ES-I3 (cell line): ENCODE measurements around the gene CRACR2A.

Source experiments
- H3K36me3 ChIP-seq: 2 replicates; pipeline ENCODE4 v1.6.1; 2013; ENCODE audit warnings: mild to moderate bottlenecking, low read length, control low read depth, moderate library complexity; ENCODE audit not compliant: insufficient read depth
- H3K4me1 ChIP-seq: 2 replicates; pipeline ENCODE4 v1.6.1; 2013; ENCODE audit warnings: mild to moderate bottlenecking, control low read depth, low read length; ENCODE audit not compliant: insufficient read depth
- H3K9ac ChIP-seq: 2 replicates; pipeline ENCODE4 v1.6.1; 2013; ENCODE audit warnings: low read depth, mild to moderate bottlenecking, low read length, moderate library complexity
- H3K9me3 ChIP-seq: 2 replicates; pipeline ENCODE4 v1.6.1; 2013; ENCODE audit warnings: mild to moderate bottlenecking, low read length, moderate library complexity; ENCODE audit not compliant: control insufficient read depth, insufficient read depth

CRACR2A gene, protein sequence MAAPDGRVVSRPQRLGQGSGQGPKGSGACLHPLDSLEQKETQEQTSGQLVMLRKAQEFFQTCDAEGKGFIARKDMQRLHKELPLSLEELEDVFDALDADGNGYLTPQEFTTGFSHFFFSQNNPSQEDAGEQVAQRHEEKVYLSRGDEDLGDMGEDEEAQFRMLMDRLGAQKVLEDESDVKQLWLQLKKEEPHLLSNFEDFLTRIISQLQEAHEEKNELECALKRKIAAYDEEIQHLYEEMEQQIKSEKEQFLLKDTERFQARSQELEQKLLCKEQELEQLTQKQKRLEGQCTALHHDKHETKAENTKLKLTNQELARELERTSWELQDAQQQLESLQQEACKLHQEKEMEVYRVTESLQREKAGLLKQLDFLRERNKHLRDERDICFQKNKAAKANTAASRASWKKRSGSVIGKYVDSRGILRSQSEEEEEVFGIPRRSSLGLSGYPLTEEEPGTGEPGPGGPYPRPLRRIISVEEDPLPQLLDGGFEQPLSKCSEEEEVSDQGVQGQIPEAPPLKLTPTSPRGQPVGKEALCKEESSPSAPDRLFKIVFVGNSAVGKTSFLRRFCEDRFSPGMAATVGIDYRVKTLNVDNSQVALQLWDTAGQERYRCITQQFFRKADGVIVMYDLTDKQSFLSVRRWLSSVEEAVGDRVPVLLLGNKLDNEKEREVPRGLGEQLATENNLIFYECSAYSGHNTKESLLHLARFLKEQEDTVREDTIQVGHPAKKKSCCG

DNA sequence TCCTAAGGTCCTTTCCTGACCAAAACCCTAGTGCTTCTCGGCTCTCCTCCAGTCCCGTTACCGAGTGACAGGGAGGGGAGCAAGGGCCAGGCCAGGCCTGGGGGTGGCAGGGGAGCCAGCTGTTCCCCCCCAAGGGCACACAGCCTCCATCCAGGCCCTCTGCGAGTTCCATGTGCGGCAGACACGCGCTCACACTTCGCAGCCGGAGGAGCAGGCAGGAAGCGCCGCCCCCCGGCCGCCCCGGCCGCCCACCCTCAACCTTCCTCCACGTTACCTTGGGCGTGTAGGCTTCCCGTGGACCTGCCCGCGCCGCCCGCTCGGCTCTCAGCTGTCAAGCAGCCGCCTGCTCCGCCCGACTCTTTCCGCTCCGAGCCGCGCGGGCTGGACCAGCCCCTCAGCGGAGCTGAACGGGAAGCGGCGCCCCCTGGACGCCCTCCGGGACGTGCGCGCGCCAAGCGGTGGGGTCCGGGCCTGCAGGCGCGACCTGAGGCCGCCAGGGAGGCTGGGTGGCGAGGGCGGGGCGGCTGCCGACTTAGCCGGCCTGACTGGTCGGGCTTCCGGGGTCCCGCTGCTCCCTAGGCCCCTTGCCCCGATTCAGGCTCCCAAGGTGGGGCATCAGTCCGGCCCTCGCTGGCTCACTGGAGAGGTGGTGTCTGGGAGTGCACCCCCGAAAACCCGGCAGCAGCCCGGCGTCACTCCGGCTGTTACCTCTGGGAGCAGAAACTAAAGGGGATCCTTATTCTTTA lies at the start of gene CRACR2A:
Gene CRACR2A, minus strand, starts transcription at position 369 of the 746 bp plus-strand sequence. CDS start 56,110 bp downstream, outside the sequence.
- Histone ChIP-seq H3K9me3 (no peaks in the 10 kb centered on the region), H3K9ac (peak within 1 kb of the TSS; percentile 50; the same call in 1 of the 2 replicates)

DNA sequence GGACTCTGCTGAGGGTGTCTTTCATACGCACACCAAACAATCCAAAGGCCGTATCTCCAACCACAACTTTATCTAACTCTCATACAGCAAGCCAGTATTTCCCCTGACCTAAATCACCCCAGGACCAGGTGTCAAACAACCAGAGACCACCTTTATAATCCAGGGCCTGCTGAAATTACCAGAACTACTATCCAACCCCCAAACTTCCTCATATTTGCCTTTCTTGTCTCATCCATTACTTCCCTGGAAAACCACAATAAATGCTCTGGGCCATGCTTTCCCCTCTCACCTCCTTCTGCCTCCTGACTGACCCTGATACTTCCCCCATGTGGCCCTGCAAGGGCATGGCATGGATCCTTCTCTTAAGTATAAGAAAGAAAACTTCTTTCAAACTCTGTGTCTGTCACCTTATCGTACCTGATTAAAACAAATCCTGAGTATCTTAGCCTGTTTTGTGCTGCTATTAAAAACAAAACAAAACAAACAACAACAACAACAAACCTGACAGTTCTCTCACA lies 44.7 kb upstream of the CRACR2A start:
- H3K4me1 ChIP-seq: peaks cover 7% of the 10 kb centered on the region
- no peak overlapping the region for H3K9ac ChIP-seq
- H3K9me3 ChIP-seq: no peaks in the 10 kb centered on the region
- no peaks in the 10 kb centered on the region for H3K36me3 ChIP-seq

More for the DNA sequence above, at the start of gene CRACR2A:
- no peaks in the 10 kb centered on the region for H3K4me1 ChIP-seq
- no peaks in the 10 kb centered on the region for H3K36me3 ChIP-seq

DNA sequence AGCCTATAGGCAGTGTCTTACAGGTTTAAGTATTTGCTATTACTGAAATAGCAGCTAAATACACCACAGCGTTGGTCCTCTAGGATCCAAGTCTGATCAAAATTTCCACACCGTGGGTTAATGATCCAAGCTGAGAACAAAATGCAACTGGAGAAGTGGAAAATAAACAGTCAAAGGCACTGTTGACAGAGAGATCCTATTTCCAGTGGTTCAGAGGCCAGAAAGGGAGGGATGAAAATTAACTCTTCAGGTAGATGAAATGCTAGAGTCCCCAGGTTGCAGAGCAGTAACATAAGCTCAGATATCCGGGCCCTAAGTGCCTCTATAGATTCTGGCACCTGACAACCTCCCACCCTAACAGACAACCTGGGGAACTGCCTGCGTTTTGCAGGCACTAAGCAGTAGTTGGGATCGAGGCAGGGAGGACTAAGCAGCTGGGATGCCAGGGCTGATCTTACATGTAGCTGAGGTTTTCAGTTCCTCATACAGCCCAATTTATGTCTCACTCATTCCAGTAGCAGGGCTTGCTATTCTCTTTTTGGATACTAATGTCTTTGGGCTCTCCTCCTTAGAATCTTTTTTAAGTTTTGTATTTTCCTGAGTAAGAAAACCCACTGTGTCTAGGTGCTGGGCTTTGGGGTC lies 42.7 kb upstream of the CRACR2A start:
- Histone ChIP-seq H3K9ac (no peak overlapping the region), H3K4me1 (peaks cover 7% of the 10 kb centered on the region), H3K9me3 (no peaks in the 10 kb centered on the region), H3K36me3 (no peaks in the 10 kb centered on the region)

DNA sequence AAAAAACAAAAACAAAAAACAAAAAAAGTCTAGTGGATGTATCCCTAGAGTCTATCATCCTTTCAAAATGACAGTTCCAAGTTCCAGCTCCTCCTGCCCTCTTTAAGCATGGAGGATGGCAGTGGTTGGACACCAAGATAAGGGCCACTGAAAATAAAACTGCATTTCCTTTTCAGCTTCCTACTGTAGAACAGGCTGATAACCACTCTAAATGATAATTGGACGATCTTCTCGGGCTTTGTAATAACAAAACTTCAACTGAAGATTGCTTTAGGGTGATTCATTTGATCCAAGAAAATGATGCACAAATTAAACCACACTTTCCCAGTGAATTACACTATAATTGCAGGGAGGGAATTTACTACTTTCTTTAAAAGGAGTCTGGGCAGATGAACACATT lies 42.2 kb upstream of the CRACR2A start:
- Histone ChIP-seq H3K9me3 (no peaks in the 10 kb centered on the region), H3K9ac (no peak overlapping the region), H3K4me1 (peaks cover 7% of the 10 kb centered on the region), H3K36me3 (no peaks in the 10 kb centered on the region)

DNA sequence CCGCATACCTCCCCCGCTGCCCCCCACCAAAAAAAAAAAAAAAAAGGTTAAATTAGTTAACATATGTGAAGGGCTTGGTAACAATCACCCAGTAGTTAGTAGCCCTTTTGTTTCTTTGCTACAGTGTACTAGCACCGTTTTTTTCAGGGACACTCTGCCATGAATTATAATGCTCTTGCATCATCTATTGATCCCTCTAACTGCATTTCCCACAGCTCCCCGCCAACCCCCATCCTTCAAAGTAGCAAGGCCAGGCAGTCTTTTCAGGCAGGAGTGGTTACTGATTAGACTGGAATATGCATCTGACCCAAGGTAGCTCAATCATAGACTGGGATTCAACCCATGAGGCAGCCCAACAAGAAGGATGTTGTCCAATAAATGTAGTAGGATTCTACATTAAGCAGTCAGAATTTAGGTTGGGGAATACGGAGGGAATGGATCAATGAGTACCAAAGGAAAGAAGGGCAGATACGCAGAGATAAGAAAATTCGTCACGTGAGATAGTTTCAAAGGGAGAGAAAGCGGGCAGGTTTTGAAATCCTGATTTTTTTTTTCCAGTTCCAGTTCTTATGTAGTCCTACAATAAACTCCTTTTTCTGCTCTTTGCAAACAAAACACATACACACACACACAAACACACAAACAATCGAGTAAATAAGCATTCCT lies 39.8 kb upstream of the CRACR2A start:
- Histone ChIP-seq H3K9ac (no peak overlapping the region; the same call in 1 of the 2 replicates), H3K4me1 (peaks cover 12% of the 10 kb centered on the region), H3K36me3 (no peaks in the 10 kb centered on the region), H3K9me3 (no peaks in the 10 kb centered on the region; the same call in 1 of the 2 replicates)

DNA sequence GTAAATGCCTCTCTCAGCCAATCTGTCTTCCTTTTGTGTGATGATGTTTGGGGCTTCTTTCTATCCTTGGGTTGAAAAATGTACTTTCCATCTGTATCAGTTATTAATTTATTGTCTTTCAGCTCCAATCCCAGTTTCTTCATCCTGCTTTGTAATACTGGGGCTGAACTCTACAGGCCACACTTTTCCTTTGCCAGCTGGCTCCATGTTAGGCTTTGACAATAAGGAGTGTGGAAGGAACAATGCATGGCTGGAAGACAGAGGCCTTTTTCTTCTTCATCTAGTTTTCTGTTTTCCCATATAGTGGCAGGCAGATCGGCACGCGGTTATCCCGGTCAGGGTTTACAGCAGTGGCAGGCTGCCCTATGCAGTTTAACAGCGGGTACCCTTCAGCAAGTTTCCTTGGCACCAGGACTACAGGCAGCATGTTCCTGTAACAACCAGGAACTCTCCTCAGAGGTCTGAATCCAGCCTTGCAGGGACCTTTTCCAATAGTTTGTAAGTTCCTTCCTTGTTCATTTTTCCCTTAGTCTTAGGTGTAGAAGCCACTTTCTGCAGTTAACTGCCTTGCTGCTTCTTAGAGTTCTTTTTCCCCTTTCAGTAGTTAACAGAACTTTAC lies 38.5 kb upstream of the CRACR2A start:
- Histone ChIP-seq H3K4me1 (peaks cover 12% of the 10 kb centered on the region), H3K9ac (no peak overlapping the region), H3K36me3 (no peaks in the 10 kb centered on the region), H3K9me3 (no peaks in the 10 kb centered on the region; the same call in 1 of the 2 replicates)

GRCh38 chr12:3790642-3791041 lies 37.7 kb upstream of the CRACR2A start:
- Histone ChIP-seq H3K4me1 (peaks cover 12% of the 10 kb centered on the region), H3K9ac (no peak overlapping the region), H3K36me3 (no peaks in the 10 kb centered on the region), H3K9me3 (no peaks in the 10 kb centered on the region; the same call in 1 of the 2 replicates)

- Histone ChIP-seq H3K36me3 (no peaks in the 10 kb centered on the region), H3K4me1 (peaks cover 12% of the 10 kb centered on the region), H3K9me3 (no peaks in the 10 kb centered on the region; the same call in 1 of the 2 replicates), H3K9ac (no peak overlapping the region)
Observed at GRCh38 chr12:3789838-3790237, 36.9 kb upstream of the CRACR2A start.

GRCh38 chr12:3777206-3777809 lies 24.4 kb upstream of the CRACR2A start:
- Histone ChIP-seq H3K9ac (no peak overlapping the region), H3K4me1 (no peaks in the 10 kb centered on the region), H3K36me3 (no peaks in the 10 kb centered on the region), H3K9me3 (no peaks in the 10 kb centered on the region)

GRCh38 chr12:3775385-3776035 lies 22.6 kb upstream of the CRACR2A start:
- H3K4me1 ChIP-seq: no peaks in the 10 kb centered on the region
- no peaks in the 10 kb centered on the region for H3K9me3 ChIP-seq
- no peaks in the 10 kb centered on the region for H3K36me3 ChIP-seq
- no peak overlapping the region for H3K9ac ChIP-seq

- Histone ChIP-seq H3K9ac (no peak overlapping the region), H3K36me3 (no peaks in the 10 kb centered on the region), H3K4me1 (no peaks in the 10 kb centered on the region)
Observed at GRCh38 chr12:3772380-3772779, 19.5 kb upstream of the CRACR2A start.

DNA sequence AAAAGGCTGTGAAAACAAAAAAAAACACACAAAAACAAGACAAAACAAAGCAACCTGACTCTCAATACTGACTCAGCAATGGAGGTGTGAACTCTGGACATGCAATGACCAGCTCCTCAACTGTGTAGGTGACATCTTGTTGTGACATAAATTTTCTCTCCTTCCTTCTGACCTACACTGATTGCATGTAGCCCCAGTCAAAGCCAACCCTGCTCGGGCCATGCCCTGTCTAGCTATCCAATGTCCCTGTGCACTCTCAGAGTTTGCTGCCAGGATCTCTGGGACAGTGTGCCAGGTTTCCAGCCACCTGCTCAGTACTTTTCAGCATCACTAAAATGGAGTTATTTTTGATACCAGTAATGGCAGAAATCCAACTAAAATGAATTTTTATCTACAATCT lies 18.9 kb upstream of the CRACR2A start:
- Histone ChIP-seq H3K9me3 (no peaks in the 10 kb centered on the region), H3K4me1 (no peaks in the 10 kb centered on the region), H3K9ac (no peak overlapping the region), H3K36me3 (no peaks in the 10 kb centered on the region)

More at GRCh38 chr12:3772380-3772779, 19.5 kb upstream of the CRACR2A start:
- no peaks in the 10 kb centered on the region for H3K9me3 ChIP-seq
